Measurements from ENCODE around the gene RIPPLY3.
"Not testable (repeated sequence)": the region's sequence is repeated elsewhere in the genome, so short reads cannot be mapped to it uniquely, and the experiment has no call there.

RIPPLY3 gene

GRCh38 chr21:36981049-36981391 is 25.5 kb upstream of the RIPPLY3 start:
- DNase-seq (ENCODE audit: low read depth) = no peak

GRCh38 chr21:36981977-36982700 is 24.4 kb upstream of the RIPPLY3 start:
- no peak for DNase-seq (ENCODE audit: low read depth)

- no peak for DNase-seq (ENCODE audit: low read depth)
Observed at GRCh38 chr21:36985751-36986594, 20.5 kb upstream of the RIPPLY3 start.

- no peak for DNase-seq (ENCODE audit: low read depth)
Observed at GRCh38 chr21:36987845-36988244, 18.7 kb upstream of the RIPPLY3 start.

GRCh38 chr21:36988536-36988935 is 18.0 kb upstream of the RIPPLY3 start:
- no peak for DNase-seq (ENCODE audit: low read depth)

DNA sequence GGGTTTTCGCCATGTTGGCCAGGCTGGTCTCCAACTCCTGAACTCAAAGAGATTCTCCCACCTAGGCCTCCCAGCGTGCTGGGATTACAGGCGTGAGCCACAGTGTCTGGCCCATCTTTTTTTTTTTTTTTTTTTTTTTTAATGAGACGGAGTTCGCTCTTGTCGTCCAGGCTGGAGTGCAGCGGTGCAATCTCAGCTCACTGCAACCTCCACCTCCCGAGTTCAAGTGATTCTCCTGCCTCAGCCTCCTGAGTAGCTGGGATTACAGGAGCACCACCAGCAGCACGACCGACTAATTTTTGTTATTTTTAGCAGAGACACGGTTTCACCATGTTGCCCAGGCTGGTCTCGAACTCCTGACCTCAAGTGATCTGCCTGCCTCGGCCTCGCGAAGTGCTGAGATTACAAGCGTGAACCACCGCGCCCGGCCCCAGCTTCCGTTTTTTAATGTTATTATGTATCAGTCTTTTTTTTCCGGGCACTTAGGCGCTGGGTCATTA is 17.3 kb upstream of the RIPPLY3 start:
- DNase-seq (ENCODE audit: low read depth) = not testable (repeated sequence)

GRCh38 chr21:36989699-36990507 is 16.6 kb upstream of the RIPPLY3 start:
- peak; percentile 75 for DNase-seq (ENCODE audit: low read depth)

DNA sequence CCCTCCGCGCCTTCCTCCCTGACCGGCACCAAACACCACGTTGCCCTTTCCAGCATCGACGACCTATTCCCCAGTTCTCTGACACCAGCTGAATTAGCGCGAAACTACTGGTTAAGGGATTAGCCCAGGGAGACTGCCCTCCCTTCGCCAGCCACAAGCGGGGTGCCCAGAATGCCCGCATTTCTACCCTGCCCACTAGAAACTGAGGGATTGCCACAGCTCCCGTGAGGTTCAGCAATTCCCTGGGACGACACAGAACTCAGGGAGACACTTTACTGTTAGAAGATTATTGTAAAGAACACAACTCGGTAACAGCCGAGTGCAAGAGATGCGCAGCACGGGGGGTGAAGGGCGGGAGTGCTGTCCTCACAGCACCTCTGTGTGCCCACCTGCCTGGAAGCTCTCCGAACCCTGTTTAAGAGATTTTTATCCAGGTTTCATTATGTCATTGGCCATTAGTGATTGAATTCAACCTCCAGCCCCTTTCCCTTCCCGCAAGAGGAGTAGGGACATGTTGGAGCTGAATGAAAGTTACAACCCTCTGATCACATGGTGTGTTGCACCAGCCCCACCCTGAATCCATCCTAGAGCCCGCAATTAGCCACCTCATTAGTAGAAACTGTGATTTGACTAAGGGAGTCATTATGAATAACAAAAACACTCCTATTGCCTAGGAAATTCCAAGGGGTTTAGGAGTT is 15.8 kb upstream of the RIPPLY3 start:
- no peak for DNase-seq (ENCODE audit: low read depth)

DNA sequence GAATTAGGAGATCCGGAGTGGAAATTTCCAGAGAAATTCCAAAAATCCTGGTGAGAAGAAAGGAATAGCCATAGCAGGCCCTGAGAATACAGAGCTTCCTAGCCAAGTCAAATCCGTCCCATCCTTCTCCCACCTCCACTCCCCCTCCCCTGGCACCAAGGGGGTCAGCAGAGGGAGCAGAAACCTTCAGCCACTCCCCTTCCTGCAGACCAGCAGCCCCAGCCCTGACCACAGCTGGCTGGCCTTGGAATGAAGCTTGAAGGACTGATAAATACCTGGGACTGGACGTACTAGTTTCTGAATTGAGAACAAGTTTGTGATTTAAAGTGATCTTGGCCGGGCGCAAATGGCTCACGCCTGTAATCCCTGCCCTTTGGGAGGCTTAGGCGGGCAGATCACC is 13.8 kb upstream of the RIPPLY3 start:
- DNase-seq (ENCODE audit: low read depth) = no peak

DNA sequence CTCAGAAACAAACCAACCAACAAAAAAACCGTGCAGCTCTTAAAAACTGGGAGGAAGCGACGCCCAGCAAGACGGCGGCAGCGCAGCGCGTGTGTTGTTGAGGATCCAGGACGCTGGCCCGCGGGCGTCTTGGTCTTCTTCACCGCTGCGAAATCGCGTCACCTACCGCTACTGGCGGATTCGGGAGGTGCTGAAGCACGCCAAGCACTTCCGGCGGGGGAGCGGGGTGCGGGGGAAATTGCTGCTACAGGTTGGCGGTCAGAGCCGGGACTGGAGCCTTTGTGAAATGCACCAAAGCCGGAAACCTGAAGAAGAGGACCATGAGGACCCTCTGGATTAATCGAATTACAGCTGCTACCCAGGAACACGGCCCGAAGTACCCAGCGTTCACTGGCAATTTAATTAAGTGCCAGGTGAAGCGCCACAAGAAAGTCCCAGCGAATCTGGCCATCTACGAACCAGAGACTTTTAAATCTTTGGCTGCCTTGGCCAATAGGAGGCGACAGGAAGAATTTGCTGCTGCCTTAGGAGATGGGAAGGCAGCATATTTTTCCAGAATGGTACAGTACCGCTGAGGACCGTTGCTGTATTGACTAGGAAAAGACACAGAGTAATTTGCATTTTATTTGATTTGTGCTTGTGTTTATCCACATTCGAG is 11.9 kb upstream of the RIPPLY3 start:
- no peak for DNase-seq (ENCODE audit: low read depth)

GRCh38 chr21:36995285-36995684 is 11.2 kb upstream of the RIPPLY3 start:
- not testable (repeated sequence) for DNase-seq (ENCODE audit: low read depth)

DNA sequence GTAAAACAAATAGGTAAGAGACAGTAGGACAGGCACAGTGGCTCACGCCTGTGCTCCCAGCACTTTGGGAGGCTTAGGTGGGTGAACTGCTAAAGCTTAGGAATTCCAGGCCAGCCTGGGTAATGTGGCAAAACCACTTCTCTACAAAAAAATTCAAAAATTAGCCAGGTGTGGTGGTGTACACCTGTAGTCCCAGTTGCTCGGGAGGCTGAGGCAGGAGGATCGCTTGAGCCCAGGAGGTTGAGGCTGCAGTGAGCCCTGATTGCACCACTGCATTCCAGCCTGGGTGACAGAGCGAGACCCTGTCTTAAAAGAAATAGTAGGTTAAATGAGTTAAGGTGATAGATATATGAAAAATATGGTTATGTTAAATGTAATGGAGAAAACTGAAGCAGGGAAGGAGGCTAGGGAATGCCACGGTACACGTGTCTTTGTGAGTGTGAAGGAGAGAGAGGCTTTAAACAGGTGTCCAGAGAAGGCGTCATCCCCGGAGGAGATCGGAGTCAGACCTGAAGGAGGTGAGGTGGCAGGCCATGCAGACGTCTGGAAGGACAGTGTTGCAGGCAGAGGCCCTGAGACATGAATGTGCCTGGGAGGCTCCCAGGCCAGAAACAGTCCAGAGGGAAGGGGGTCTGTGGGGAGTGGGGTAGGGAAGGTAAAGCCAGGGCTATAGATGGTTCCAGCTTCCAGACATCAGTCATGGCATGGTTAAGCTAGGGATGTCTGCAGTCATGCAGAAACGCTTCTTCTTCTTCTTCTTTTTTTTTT is 7.2 kb upstream of the RIPPLY3 start:
- DNase-seq (ENCODE audit: low read depth) = no peak

GRCh38 chr21:37000381-37000780 is 6.1 kb upstream of the RIPPLY3 start:
- no peak for DNase-seq (ENCODE audit: low read depth)

- DNase-seq (ENCODE audit: low read depth) = no peak
Observed at GRCh38 chr21:37001441-37001840, 5.1 kb upstream of the RIPPLY3 start.

DNA sequence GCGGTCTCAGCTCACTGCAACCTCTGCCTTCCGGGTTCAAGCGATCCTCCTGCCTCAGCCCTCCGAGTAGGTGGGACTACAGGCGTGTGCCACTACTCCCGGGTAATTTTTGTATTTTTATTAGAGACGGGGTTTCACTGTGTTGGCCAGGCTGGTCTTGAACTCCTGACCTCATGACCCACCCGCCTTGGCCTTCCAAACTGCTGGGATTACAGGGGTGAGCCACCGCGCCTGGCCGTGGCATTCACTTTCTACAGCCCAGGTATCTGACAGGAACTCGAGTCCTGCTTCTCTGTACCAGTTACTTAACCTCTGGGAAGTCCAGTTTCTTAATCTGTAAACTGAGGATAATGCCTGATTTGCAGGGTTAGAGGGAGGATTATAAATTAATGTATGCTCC is 3.7 kb upstream of the RIPPLY3 start:
- not testable (repeated sequence) for DNase-seq (ENCODE audit: low read depth)

- DNase-seq (ENCODE audit: low read depth) = not testable (repeated sequence)
Observed at GRCh38 chr21:37003917-37004316, 2.6 kb upstream of the RIPPLY3 start.

- DNase-seq (ENCODE audit: low read depth) = no peak
Observed at GRCh38 chr21:37005548-37006485, 685 bp upstream of the RIPPLY3 start.

- no peak for DNase-seq (ENCODE audit: low read depth)
Observed at GRCh38 chr21:37008724-37009123, 2.2 kb downstream of the RIPPLY3 start.

DNA sequence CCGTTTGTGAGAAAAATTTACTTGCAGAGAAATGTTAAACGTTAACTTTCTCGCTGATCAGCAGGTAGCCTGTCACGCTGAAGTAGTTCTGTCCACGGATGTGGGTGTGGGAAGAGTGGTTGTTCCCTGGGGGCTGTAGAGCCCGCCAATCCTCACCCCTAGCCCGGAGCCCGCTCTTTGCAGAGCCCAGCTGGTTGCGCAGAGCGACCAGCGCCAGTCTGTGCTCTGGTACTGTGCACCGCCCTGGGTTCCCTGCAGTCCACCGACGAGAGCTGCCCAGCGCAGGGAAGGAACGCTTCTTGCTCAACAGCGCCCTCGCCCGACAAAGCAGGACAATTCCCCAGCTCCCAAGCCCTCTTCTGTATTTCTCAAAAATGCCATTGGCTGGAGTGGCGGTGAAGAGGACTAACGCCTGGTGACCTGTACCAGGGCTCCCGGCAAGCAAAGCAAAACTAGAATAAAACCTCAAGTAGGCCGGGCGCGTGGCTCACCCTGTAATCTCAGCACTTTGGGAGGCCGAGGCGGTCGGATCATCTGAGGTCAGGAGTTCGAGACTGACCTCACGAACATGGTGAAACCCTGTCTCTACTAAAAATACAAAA is 3.3 kb downstream of the RIPPLY3 start:
- peak; percentile 78 for DNase-seq (ENCODE audit: low read depth)
